Kidney (tissue), 14 donors: ENCODE results near the gene RSPH1. TPM values are rescaled to one million over a fixed set of nuclear protein-coding genes. Genes with fewer than 3 reads are reported as not detected.

Experiments
- DNase-seq, 5 donors: peaks; one replicate each; pipeline ENCODE4 v3.0.0-alpha.2; 2013 to 2020
- FAIRE-seq: peaks from 2 replicates; lab custom pipeline; 2012; peaks lifted over from hg19 to GRCh38; lab: Jason Lieb, UNC
- H3K27ac ChIP-seq, 2 donors: one replicate each; pipeline ENCODE4 v1.7.0; 2013; ENCODE audit warnings: low read depth in 2 of 2, low read length in 2 of 2, inconsistent platforms in 1 of 2
- H3K27me3 ChIP-seq: one replicate; pipeline ENCODE4 v1.7.1; 2013; ENCODE audit warnings: low read length, inconsistent platforms; ENCODE audit not compliant: control insufficient read depth, insufficient read depth
- H3K36me3 ChIP-seq, 3 donors: one replicate each; pipeline versions ENCODE4 v1.7.0 to v1.7.1; 2013; ENCODE audit warnings: low read length in 3 of 3, control low read depth in 1 of 3, inconsistent platforms in 1 of 3; ENCODE audit not compliant: insufficient read depth in 3 of 3, control insufficient read depth in 2 of 3
- H3K4me1 ChIP-seq, 3 donors: one replicate each; pipeline versions ENCODE4 v1.7.0 to v1.7.1; 2013; ENCODE audit warnings: low read length in 3 of 3, inconsistent platforms in 1 of 3, low read depth in 1 of 3; ENCODE audit not compliant: control insufficient read depth in 2 of 3, insufficient read depth in 2 of 3
- H3K4me3 ChIP-seq, 3 donors: one replicate each; pipeline versions ENCODE4 v1.7.0 to v1.8.1; 2013; ENCODE audit warnings: low read length in 3 of 3, control low read depth in 1 of 3, inconsistent platforms in 1 of 3
- H3K9ac ChIP-seq, 3 donors: one replicate each; pipeline versions ENCODE4 v1.7.0 to v1.7.1; 2013; ENCODE audit warnings: low read length in 3 of 3, control low read depth in 1 of 3, inconsistent platforms in 1 of 3
- H3K9me3 ChIP-seq, 3 donors: one replicate each; pipeline versions ENCODE4 v1.7.0 to v1.7.1; 2013; ENCODE audit warnings: low read length in 3 of 3, control low read depth in 1 of 3, inconsistent platforms in 1 of 3; ENCODE audit not compliant: control insufficient read depth in 2 of 3, insufficient read depth in 1 of 3
- intact Hi-C: fragments of 100-400 bp; cut with DNase I; formaldehyde crosslinking; loops from one replicate; pipeline ENCODE4 v1.11.1; 2022
- polyA plus RNA-seq: library from polyadenylated mRNA; stranded (reverse); fragments of 350-450 nt; fragmentation: Illumina TruSeq; extraction: RNeasy Lipid Tissue Mini Kit (QIAGEN cat#74804); gene quantifications from one replicate; pipeline ENCODE4 v1.2.3, GENCODE V29; 2014; ENCODE audit warnings: low read depth, low replicate concordance; ENCODE audit not compliant: insufficient read depth
- total RNA-seq: library from RNA; stranded (reverse); fragmentation: NEBNext Ultra II Directional; extraction: Animal tissue kit (Norgen Biotek cat#: 25700); gene quantifications from one replicate; pipeline ENCODE4 v1.2.1, GENCODE V29; 2021
- TF ChIP-seq, protein P1 (sequence below): IDR thresholded peaks from 3 replicates; pipeline ENCODE4 v1.5.1; 2012; ENCODE audit warnings: mild to moderate bottlenecking, moderate library complexity, borderline replicate concordance; ENCODE audit not compliant: insufficient read depth; ENCODE audit errors: extremely low read depth
- donor health status: control.
- donor health status: control.
- donor health status: control.
- donor health status: control.
- donor health status: control.
- donor health status: DM: yes; HTN: yes; CAD: no.
- donor health status: Normal renal cell carcinoma (clear cell type).

Gene RSPH1
- total and polyA plus RNA-seq, 2 donors from 2014 or later: 12.0 to 13.0 TPM

DNA sequence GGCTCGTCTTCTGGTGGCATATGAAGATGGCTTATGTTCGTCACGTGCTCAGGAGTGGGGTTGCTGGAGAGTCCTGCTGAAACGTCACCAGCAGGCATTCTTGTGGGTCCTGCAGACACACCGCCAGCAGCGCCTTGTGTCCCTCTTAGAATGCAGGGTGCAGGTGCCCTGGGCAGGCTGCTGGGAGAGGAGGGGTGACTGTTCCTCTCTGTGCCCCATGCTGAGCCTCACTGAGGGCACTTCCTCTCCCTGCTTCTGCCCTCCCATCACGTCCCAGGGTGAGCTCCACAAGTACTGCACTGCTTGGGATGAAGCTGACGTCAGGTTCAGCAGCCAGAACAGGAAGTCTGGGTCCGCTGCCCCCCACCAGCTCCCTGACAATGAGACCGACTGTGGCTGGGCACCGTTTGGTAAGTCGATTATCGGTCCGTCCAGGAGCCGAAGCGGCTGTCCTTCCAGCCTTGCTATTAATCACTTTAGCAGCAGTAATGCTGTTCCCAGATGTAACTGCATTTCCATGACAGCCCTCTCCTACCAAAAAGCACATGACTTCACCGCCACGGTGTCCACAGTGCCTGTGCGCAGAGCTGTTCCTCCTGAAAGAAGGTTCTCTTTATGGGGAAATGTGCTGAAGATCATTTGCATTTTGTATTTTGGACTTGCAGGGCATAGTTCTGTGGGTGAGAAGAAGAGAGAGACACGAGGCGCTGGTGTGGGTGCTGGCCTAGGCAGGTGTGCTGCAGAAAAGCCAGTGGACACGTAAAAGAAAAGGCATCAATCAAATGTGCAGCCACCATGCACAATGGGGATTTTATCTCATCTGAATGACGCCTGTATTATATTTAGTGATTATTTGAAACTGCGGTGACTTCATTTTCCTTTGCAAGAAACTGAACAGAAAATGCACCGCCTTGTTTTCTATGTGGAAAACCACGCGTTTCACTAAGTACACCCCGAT, 38.7 kb upstream of the RSPH1 start:
- DNase-seq: peak; percentile 52 to 80 (median 58)
- no peak overlapping the region for H3K4me3 ChIP-seq
- no peak for FAIRE-seq

DNA sequence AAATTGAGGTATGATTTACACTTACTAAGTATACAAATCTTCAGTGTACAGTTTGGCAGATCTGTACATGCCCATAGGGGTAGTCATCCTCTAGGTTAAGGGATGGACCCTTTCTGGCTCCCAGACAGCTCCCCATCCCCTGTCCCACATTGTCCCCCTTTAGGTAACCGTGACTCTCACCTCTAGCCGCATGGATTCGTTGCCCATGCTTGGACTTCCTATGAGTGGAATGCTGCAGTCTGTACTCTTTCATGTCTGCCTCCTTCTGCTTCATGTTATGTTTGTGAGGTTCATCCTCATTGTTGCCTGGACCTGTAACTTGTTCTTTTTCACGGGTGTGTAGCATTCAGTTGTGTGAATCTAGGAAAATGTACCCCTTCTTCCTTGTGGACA, 37.9 kb upstream of the RSPH1 start:
- TF ChIP-seq, protein P1, sequence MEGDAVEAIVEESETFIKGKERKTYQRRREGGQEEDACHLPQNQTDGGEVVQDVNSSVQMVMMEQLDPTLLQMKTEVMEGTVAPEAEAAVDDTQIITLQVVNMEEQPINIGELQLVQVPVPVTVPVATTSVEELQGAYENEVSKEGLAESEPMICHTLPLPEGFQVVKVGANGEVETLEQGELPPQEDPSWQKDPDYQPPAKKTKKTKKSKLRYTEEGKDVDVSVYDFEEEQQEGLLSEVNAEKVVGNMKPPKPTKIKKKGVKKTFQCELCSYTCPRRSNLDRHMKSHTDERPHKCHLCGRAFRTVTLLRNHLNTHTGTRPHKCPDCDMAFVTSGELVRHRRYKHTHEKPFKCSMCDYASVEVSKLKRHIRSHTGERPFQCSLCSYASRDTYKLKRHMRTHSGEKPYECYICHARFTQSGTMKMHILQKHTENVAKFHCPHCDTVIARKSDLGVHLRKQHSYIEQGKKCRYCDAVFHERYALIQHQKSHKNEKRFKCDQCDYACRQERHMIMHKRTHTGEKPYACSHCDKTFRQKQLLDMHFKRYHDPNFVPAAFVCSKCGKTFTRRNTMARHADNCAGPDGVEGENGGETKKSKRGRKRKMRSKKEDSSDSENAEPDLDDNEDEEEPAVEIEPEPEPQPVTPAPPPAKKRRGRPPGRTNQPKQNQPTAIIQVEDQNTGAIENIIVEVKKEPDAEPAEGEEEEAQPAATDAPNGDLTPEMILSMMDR: no peak
- no peaks in the 10 kb centered on the region for H3K9me3 ChIP-seq
- H3K9ac ChIP-seq: no peak overlapping the region
- DNase-seq (peak in 1 of 5 donors; percentile 24), FAIRE-seq (no peak)
- intact Hi-C loops: no loop called here
- peaks cover 0 to 21% (median 9%) of the 10 kb centered on the region in 3 donors for H3K4me1 ChIP-seq
- no peaks in the 10 kb centered on the region for H3K36me3 ChIP-seq
- H3K27ac ChIP-seq: no peak overlapping the region
- no peak overlapping the region for H3K4me3 ChIP-seq
- no peaks in the 10 kb centered on the region for H3K27me3 ChIP-seq

More for the DNA sequence above, 38.7 kb upstream of the RSPH1 start:
- Histone ChIP-seq H3K27me3 (no peaks in the 10 kb centered on the region), H3K9me3 (no peaks in the 10 kb centered on the region), H3K36me3 (peaks cover 0 to 3% (median 0%) of the 10 kb centered on the region in 3 donors), H3K4me1 (peaks cover 0 to 21% (median 9%) of the 10 kb centered on the region in 3 donors), H3K27ac (no peak overlapping the region), H3K9ac (no peak overlapping the region)
- TF ChIP-seq, protein P1: no peak
- intact Hi-C loops: no loop called here

DNA sequence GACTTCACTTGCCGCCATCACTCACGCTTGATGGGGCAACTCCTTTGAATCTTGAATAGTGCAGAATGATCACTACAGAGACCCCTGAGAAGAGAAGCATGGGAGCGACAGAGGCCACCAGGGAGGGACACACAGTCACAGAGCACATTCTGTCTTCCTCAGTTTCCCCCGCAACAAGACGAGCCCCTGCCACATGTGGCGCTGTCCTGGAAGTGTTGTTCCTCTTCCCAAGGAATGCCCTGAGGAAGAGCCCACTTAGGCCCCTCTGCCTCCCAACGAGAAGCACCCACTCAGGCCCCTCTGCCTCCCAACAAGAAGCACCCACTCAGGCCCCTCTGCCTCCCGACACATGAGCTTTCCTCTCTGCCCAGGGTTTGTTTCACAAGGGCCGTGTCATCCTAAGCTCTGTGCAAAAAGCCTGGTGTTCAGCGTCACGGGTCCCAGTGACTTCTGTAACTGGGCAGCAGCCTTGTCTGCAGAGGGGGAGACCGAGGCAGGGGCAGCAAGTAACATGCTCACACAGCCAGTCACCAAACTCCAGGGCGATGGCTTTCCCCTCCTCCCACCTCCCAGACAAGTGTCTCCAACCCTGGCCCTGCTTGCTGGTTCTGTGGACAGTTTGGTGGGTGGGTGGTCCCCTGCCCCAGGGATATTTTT, 37.4 kb upstream of the RSPH1 start:
- TF ChIP-seq, protein P1: no peak
- H3K36me3 ChIP-seq: no peaks in the 10 kb centered on the region
- H3K4me1 ChIP-seq: peaks cover 0 to 21% (median 9%) of the 10 kb centered on the region in 3 donors
- no peaks in the 10 kb centered on the region for H3K27me3 ChIP-seq
- DNase-seq: peak in 2 of 5 donors; percentile 33 to 51
- no peak overlapping the region for H3K4me3 ChIP-seq
- no peaks in the 10 kb centered on the region for H3K9me3 ChIP-seq
- no peak for FAIRE-seq
- intact Hi-C loops: no loop called here
- H3K9ac ChIP-seq: no peak overlapping the region
- H3K27ac ChIP-seq: peak overlapping the region in 1 of 2 donors; percentile 20
